IMR-90 (cell line): ENCODE results near the gene PSMC3. TPM values are rescaled to one million over a fixed set of nuclear protein-coding genes. Genes with fewer than 3 reads are reported as not detected.

Experiments
- ATAC-seq: fragments of 200-7000 bp; cut with Tn5 transposase; 2 replicates; pipeline ENCODE4 v1.9.1; 2020; ENCODE audit warnings: low read depth, mild to moderate bottlenecking, moderate library complexity
- BruUV-seq: library from RNA; stranded (reverse); fragments of 400-500 nt; replicated peaks from 2 replicates; lab custom pipeline; 2021; lab: Mats Ljungman, UMichigan
- CTCF ChIA-PET: fragments of 300-600 bp; formaldehyde crosslinking; extraction: SDS; loops from one replicate; lab custom pipeline; 2021; ENCODE audit warnings: antibody characterized with exemption; lab: Yijun Ruan, JAX
- POLR2A ChIA-PET: fragments of 300-600 bp; sonication (Branson Sonifier 250); formaldehyde crosslinking; loops from one replicate; lab custom pipeline; 2022; ENCODE audit warnings: antibody characterized with exemption; ENCODE audit not compliant: unreplicated experiment; lab: Charles Lee
- DNase-seq: peaks from one replicate; pipeline ENCODE4 v3.0.0; 2013
- H2AFZ ChIP-seq: replicated peaks from 2 replicates; pipeline ENCODE3; 2013; ENCODE audit warnings: low read length, mild to moderate bottlenecking; ENCODE audit not compliant: poor library complexity
- H2AK5ac ChIP-seq: 2 replicates; pipeline ENCODE4 v1.6.1; 2013; ENCODE audit warnings: low read depth, low read length, inconsistent platforms
- H2AK9ac ChIP-seq: replicated peaks from 2 replicates; pipeline ENCODE3; 2013; ENCODE audit warnings: mild to moderate bottlenecking, low read depth, low read length, moderate library complexity; ENCODE audit not compliant: poor library complexity
- H2BK120ac ChIP-seq: 2 replicates; pipeline ENCODE4 v1.6.1; 2013; ENCODE audit warnings: low read depth, low read length, inconsistent platforms
- H2BK15ac ChIP-seq: 3 replicates; pipeline ENCODE4 v1.6.1; 2013; ENCODE audit warnings: low read depth, low read length, inconsistent platforms
- H2BK20ac ChIP-seq: 2 replicates; pipeline ENCODE4 v1.6.1; 2013; ENCODE audit warnings: low read depth, mild to moderate bottlenecking, inconsistent platforms, low read length, moderate library complexity
- H2BK5ac ChIP-seq: 2 replicates; pipeline ENCODE4 v1.6.1; 2013; ENCODE audit warnings: mild to moderate bottlenecking, low read depth, low read length, inconsistent platforms; ENCODE audit not compliant: poor library complexity, severe bottlenecking
- H3K14ac ChIP-seq: replicated peaks from 2 replicates; pipeline ENCODE4 v1.6.1; 2013; ENCODE audit warnings: low read depth, low read length, inconsistent platforms
- H3K18ac ChIP-seq: 2 replicates; pipeline ENCODE4 v1.6.1; 2013; ENCODE audit warnings: low read depth, low read length, control low read depth
- H3K23ac ChIP-seq: 2 replicates; pipeline ENCODE4 v1.6.1; 2013; ENCODE audit warnings: low read depth, low read length, inconsistent platforms
- H3K27ac ChIP-seq: 2 replicates; pipeline ENCODE4 v1.5.1; 2013; ENCODE audit warnings: mild to moderate bottlenecking, control low read depth, low read length; ENCODE audit not compliant: insufficient read depth
- H3K27me3 ChIP-seq: 2 replicates; pipeline ENCODE4 v1.6.1; 2013; ENCODE audit warnings: low read length; ENCODE audit not compliant: control insufficient read depth, insufficient read depth
- H3K36me3 ChIP-seq: 2 replicates; pipeline ENCODE4 v1.6.1; 2013; ENCODE audit warnings: low read length, mixed read lengths; ENCODE audit not compliant: control insufficient read depth, insufficient read depth
- H3K4ac ChIP-seq: 2 replicates; pipeline ENCODE4 v1.6.1; 2013; ENCODE audit warnings: low read depth, low read length, inconsistent platforms
- H3K4me1 ChIP-seq: 2 replicates; pipeline ENCODE4 v1.6.1; 2013; ENCODE audit warnings: low read length, mixed read lengths; ENCODE audit not compliant: control insufficient read depth, insufficient read depth
- H3K4me2 ChIP-seq: 2 replicates; pipeline ENCODE4 v1.6.1; 2013; ENCODE audit warnings: low read depth, mild to moderate bottlenecking, control low read depth, low read length, moderate library complexity
- H3K4me3 ChIP-seq: 2 replicates; pipeline ENCODE4 v1.5.1; 2013; ENCODE audit warnings: low read depth, mild to moderate bottlenecking, control low read depth, low read length, moderate library complexity; ENCODE audit not compliant: insufficient read depth
- H3K56ac ChIP-seq: 2 replicates; pipeline ENCODE4 v1.6.1; 2013; ENCODE audit warnings: low read length, inconsistent platforms; ENCODE audit not compliant: insufficient read depth; ENCODE audit errors: extremely low read depth
- H3K79me1 ChIP-seq, 2 experiments: 2 replicates each; pipeline ENCODE4 v1.6.1; 2013; ENCODE audit warnings: low read length in 2 of 2, inconsistent platforms in 1 of 2, low read depth in 1 of 2
- H3K9ac ChIP-seq: 2 replicates; pipeline ENCODE4 v1.6.1; 2013; ENCODE audit warnings: low read depth, low read length, control low read depth
- H3K9me1 ChIP-seq: 2 replicates; pipeline ENCODE4 v1.6.1; 2013; ENCODE audit warnings: low read length, inconsistent platforms; ENCODE audit not compliant: insufficient read depth
- H3K9me3 ChIP-seq: 2 replicates; pipeline ENCODE4 v1.6.1; 2013; ENCODE audit warnings: low read length; ENCODE audit not compliant: control insufficient read depth, insufficient read depth
- H4K20me1 ChIP-seq: 2 replicates; pipeline ENCODE4 v1.6.1; 2013; ENCODE audit warnings: low read length, inconsistent platforms; ENCODE audit not compliant: insufficient read depth
- H4K5ac ChIP-seq: 2 replicates; pipeline ENCODE4 v1.6.1; 2013; ENCODE audit warnings: mild to moderate bottlenecking, low read depth, low read length, control low read depth
- H4K8ac ChIP-seq, 2 experiments: 2 replicates each; pipeline ENCODE4 v1.6.1; 2013; ENCODE audit warnings: low read depth in 2 of 2, low read length in 2 of 2, control low read depth in 1 of 2, inconsistent platforms in 1 of 2
- H4K91ac ChIP-seq: 2 replicates; pipeline ENCODE4 v1.6.1; 2013; ENCODE audit warnings: low read depth, low read length, inconsistent platforms; ENCODE audit not compliant: insufficient read depth
- FOS ChIP-seq: fragments of 150-350 bp; IDR thresholded peaks from 2 replicates; pipeline ENCODE4 v1.6.1; 2016; ENCODE audit warnings: low read depth, low read length
- POLR2A ChIP-seq: IDR thresholded peaks from 2 replicates; pipeline ENCODE4 v1.6.1; 2012; ENCODE audit warnings: mild to moderate bottlenecking, low read depth, low read length
- SMC3 ChIP-seq: fragments of 150-350 bp; IDR thresholded peaks from 2 replicates; pipeline ENCODE4 v1.6.1; 2016; ENCODE audit warnings: low read depth, mild to moderate bottlenecking, antibody characterized with exemption, low read length, moderate library complexity
- WGBS, 2 experiments: methylation state at CpG; one replicate each; pipeline versions ENCODE4 v1.1.5 to v1.1.7; 2013; ENCODE audit warnings: missing lambda C conversion rate in 2 of 2; ENCODE audit not compliant: insufficient read length in 1 of 2; ENCODE audit errors: extremely low coverage in 2 of 2; 5-methylcytosine and 5-hydroxymethylcytosine counted together
- dilution Hi-C: fragments of 300-500 bp; cut with HindIII; formaldehyde crosslinking; loops from one replicate; pipeline ENCODE4 v1.14.3; 2018; ENCODE audit warnings: low sequenced_read_pairs; ENCODE audit not compliant: unreplicated experiment
- in situ Hi-C: fragments of 300-500 bp; cut with MboI; formaldehyde crosslinking; loops from 3 replicates; pipeline ENCODE4 v1.14.3; 2019; ENCODE audit warnings: low sequenced_read_pairs, inconsistent platforms, mixed read lengths
- intact Hi-C: fragments of 100-400 bp; cut with micrococcal nuclease; formaldehyde crosslinking; loops from 2 replicates; pipeline ENCODE4 v1.10.0; 2022
- polyA plus RNA-seq, 3 experiments: library from polyadenylated mRNA; depleted of rRNA; stranded (reverse); fragments of >200 nt; gene quantifications; 2 replicates each; pipeline ENCODE4 v1.2.3, GENCODE V29; 2012; ENCODE audit warnings: low replicate concordance in 1 of 3
- total RNA-seq: library from RNA; depleted of rRNA; stranded (reverse); fragments of >200 nt; gene quantifications from 2 replicates; pipeline ENCODE4 v1.2.3, GENCODE V29; 2012
- TF ChIP-seq, protein P1 (sequence below): fragments of 150-350 bp; IDR thresholded peaks from 2 replicates; pipeline ENCODE4 v1.6.1; 2017; ENCODE audit warnings: mild to moderate bottlenecking, antibody characterized with exemption, low read length, low read depth
- TF ChIP-seq, protein P2 (sequence below): conservative IDR thresholded peaks from 2 replicates; pipeline ENCODE4 v1.5.1; 2012; ENCODE audit warnings: mild to moderate bottlenecking, low read depth, low read length, improper control_type of control experiment

The PSMC3 gene
- total and polyA plus RNA-seq, 2 of the 4 experiments (the other 2 are of a cell fraction), result 238 to 253 TPM

DNA sequence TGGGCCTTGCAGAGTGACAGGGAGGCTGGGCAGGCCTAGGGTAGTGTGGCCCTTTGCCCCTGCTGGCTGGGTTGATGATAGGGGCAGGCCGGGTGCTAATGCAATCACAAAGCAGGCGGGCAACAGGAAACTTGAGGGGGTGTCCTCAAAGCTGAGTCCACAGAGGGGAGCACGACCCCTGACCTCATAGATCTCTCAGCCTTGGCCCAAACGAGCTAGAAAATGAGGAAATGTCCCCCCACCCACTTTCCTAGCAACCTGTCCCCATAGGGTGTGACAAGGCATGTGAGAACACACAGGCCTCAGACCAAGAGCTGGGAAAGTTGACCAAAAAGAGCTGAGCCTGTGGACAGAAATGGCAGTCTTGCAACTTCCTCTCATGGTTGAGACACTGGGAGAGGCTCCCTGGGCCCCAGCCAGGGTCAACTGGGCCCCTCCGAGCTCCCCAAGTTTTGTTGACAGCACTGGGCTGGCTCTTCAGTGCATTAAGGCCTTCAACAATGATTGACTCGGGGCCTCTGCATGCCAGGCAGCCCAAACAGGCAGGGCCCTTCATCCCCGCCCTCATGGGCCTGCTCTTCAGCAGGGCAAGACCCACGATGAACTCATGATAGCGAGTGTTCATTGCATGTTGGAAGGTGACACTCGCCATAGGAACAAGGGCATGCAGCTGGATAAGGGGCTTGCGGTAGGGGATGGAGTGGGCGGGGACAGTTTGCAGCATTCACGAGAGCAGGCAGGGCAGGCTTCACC, 38.1 kb downstream of the PSMC3 start (continued):
- TF ChIP-seq POLR2A, result no peak

DNA sequence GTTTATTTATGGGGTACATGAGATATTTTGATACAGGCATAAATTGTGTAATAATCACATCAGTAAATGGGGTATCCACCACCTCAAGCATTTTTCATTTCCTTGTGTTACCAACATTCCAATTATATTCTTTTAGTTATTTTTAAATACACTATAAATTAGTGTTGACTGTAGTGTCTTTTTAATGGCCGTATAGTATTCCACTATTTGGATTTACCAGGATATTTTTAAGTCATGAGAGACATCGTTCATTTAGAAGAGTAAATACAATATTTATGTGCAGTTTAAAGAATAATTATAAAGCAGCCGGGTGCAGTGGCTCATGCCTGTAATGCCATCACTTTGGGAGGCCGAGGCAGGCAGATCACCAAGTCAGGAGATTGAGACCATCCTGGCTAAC, 41.7 kb downstream of the PSMC3 start:
- peaks cover 3% of the 10 kb centered on the region; the same call in 1 of the 2 replicates for H3K27me3 ChIP-seq
- no peak overlapping the region for H2BK120ac ChIP-seq
- H3K79me1 ChIP-seq, result no peaks in the 10 kb centered on the region
- TF ChIP-seq, protein P1, sequence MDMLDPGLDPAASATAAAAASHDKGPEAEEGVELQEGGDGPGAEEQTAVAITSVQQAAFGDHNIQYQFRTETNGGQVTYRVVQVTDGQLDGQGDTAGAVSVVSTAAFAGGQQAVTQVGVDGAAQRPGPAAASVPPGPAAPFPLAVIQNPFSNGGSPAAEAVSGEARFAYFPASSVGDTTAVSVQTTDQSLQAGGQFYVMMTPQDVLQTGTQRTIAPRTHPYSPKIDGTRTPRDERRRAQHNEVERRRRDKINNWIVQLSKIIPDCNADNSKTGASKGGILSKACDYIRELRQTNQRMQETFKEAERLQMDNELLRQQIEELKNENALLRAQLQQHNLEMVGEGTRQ, result no peak
- no peak for TF ChIP-seq FOS
- TF ChIP-seq, protein P2, sequence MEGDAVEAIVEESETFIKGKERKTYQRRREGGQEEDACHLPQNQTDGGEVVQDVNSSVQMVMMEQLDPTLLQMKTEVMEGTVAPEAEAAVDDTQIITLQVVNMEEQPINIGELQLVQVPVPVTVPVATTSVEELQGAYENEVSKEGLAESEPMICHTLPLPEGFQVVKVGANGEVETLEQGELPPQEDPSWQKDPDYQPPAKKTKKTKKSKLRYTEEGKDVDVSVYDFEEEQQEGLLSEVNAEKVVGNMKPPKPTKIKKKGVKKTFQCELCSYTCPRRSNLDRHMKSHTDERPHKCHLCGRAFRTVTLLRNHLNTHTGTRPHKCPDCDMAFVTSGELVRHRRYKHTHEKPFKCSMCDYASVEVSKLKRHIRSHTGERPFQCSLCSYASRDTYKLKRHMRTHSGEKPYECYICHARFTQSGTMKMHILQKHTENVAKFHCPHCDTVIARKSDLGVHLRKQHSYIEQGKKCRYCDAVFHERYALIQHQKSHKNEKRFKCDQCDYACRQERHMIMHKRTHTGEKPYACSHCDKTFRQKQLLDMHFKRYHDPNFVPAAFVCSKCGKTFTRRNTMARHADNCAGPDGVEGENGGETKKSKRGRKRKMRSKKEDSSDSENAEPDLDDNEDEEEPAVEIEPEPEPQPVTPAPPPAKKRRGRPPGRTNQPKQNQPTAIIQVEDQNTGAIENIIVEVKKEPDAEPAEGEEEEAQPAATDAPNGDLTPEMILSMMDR, result no peak
- TF ChIP-seq SMC3, result no peak
- intact Hi-C loops (no loop called here), dilution Hi-C loops (no loop called here), in situ Hi-C loops (no loop called here)
- H3K4me3 ChIP-seq, result no peak overlapping the region
- H3K23ac ChIP-seq, result no peak overlapping the region
- no peak overlapping the region for H3K56ac ChIP-seq
- H3K4me2 ChIP-seq, result no peak overlapping the region
- H2AK5ac ChIP-seq, result no peak overlapping the region
- H3K4ac ChIP-seq, result no peak overlapping the region
- H3K36me3 ChIP-seq, result no peaks in the 10 kb centered on the region
- POLR2A ChIA-PET, result no interaction called here
- ATAC-seq (no peak), DNase-seq (no peak)
- H3K9me1 ChIP-seq, result no peaks in the 10 kb centered on the region
- CTCF ChIA-PET, result no interaction called here
- no peak overlapping the region for H3K27ac ChIP-seq
- H4K5ac ChIP-seq, result no peak overlapping the region
- H3K18ac ChIP-seq, result no peak overlapping the region
- H2BK5ac ChIP-seq, result no peak overlapping the region
- BruUV-seq, result no TSS peak
- H3K4me1 ChIP-seq, result no peaks in the 10 kb centered on the region
- H4K91ac ChIP-seq, result no peak overlapping the region
- H3K9me3 ChIP-seq, result no peaks in the 10 kb centered on the region
- H2AFZ ChIP-seq, result no peak overlapping the region
- no peak overlapping the region for H2AK9ac ChIP-seq
- no peak overlapping the region for H3K14ac ChIP-seq
- H3K9ac ChIP-seq, result no peak overlapping the region
- no peak overlapping the region for H2BK20ac ChIP-seq
- H4K8ac ChIP-seq, result no peak overlapping the region
- no peak overlapping the region for H2BK15ac ChIP-seq
- H4K20me1 ChIP-seq, result no peaks in the 10 kb centered on the region
- WGBS, 2 experiments, result 83% methylated on average over 1 of the region's 4 CpGs; no CpG with 5 or more reads in 1 of the 2 experiments
